Measurements from ENCODE around the gene SEPSECS. TPM values are rescaled to one million over a fixed set of nuclear protein-coding genes. Genes with fewer than 3 reads are reported as not detected.

SEPSECS gene
- total and polyA plus RNA-seq, 2 of the 13 experiments (the other 11 are each of a cell fraction or from before 2014, with no cell fraction given), result 9.4 to 14.3 TPM

- no TSS peak for BruUV-seq (replicated peaks)
- Histone ChIP-seq H4K20me1 (ENCODE audit: insufficient read depth, low read length) (no peaks in the 10 kb centered on the region), H3K9me3 (ENCODE audit: low read length) (peaks cover 3% of the 10 kb centered on the region; the same call in 1 of the 2 replicates), H3K4me3 (replicated peaks in 1 of 3; ENCODE audit: insufficient read depth in 1 of 3, low read depth in 2 of 3, low read length in 3 of 3) (no peak overlapping the region), H3K79me2 (ENCODE audit: insufficient read depth, low read length) (no peaks in the 10 kb centered on the region), H3K27me3 (ENCODE audit: control insufficient read depth in 1 of 2, insufficient read depth in 2 of 2, low read length in 2 of 2) (peaks cover 0 to 16% of the 10 kb centered on the region in 2 experiments; a peak in 2 of 5 replicates), H3K27ac (ENCODE audit: extremely low read length, insufficient read depth, low read length) (no peak overlapping the region), H2AFZ (ENCODE audit: low read length) (no peak overlapping the region), H3K4me2 (ENCODE audit: low read depth, low read length) (no peak overlapping the region), H3K36me3 (replicated peaks in 1 of 2; ENCODE audit: control insufficient read depth in 1 of 2, insufficient read depth in 2 of 2, low read length in 2 of 2) (no peaks in the 10 kb centered on the region), H3K9ac (ENCODE audit: insufficient read depth, low read depth, low read length) (no peak overlapping the region), H3K4me1 (ENCODE audit: insufficient read depth, low read length) (0 out of 2 replicates have a peak, but pooled peaks cover 7% of the 10 kb centered on the region)
- ChIA-PET CTCF (ENCODE audit: low intra/inter-chr PET ratio, low total read pairs) (no interaction called here), POLR2A (no interaction called here)
- in situ Hi-C loops (cut with HindIII; ENCODE audit: extremely low pct_ligation_motif_present, low pct_unique_long_range_greater_than_20kb) (no loop called here), intact Hi-C loops (cut with micrococcal nuclease; ENCODE audit: unreplicated experiment) (no loop called here)
- TF ChIP-seq DNMT1 (CRISPR knock-in tag; IDR thresholded peaks at IDR 0.05), result no peak
- TF ChIP-seq NFIC (IDR thresholded peaks at IDR 0.05; ENCODE audit: low read length), result no peak
- TF ChIP-seq, protein P1, sequence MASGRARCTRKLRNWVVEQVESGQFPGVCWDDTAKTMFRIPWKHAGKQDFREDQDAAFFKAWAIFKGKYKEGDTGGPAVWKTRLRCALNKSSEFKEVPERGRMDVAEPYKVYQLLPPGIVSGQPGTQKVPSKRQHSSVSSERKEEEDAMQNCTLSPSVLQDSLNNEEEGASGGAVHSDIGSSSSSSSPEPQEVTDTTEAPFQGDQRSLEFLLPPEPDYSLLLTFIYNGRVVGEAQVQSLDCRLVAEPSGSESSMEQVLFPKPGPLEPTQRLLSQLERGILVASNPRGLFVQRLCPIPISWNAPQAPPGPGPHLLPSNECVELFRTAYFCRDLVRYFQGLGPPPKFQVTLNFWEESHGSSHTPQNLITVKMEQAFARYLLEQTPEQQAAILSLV (CRISPR knock-in tag; IDR thresholded peaks at IDR 0.05; ENCODE audit: borderline replicate concordance), result no peak
- TF ChIP-seq, protein P2, sequence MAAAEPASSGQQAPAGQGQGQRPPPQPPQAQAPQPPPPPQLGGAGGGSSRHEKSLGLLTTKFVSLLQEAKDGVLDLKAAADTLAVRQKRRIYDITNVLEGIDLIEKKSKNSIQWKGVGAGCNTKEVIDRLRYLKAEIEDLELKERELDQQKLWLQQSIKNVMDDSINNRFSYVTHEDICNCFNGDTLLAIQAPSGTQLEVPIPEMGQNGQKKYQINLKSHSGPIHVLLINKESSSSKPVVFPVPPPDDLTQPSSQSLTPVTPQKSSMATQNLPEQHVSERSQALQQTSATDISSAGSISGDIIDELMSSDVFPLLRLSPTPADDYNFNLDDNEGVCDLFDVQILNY (CRISPR knock-in tag; conservative IDR thresholded peaks at IDR 0.05), result no peak
- peak; percentile 28; the same call in 2 of the 3 replicates for ATAC-seq
- 47% methylated on average over 10 of the region's 23 CpGs for WGBS (ENCODE audit: low lambda C conversion rate)
- FAIRE-seq, result no peak
- no peak for DNase-seq (ENCODE audit: low spot score)
These were observed 63.8 kb downstream of the SEPSECS start for GRCh38 chr4:25096251-25096980.

DNA sequence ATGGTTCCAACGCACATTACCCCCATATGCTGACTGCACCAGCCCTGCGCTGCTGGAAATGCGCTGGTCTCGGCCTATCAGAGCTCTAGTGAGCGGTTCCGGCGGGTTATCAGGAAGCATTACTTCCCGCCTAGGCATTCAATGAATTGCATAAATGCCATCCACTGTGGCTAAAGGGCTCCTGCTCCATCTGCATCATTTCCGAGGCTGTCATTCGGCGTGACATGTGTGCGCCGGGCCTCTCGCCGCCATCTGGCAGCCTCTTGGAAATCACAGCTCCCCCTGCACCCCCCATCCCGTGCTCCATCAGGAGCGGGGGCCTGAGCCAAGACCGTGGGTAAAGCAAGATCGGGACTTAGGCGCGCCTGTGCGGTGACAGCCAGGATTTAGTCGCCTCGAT lies 64.4 kb downstream of the SEPSECS start:
- DNase-seq (ENCODE audit: low spot score) (no peak), FAIRE-seq (no peak), ATAC-seq (no peak)
- intact Hi-C loops (cut with micrococcal nuclease; ENCODE audit: unreplicated experiment), result no loop called here
- H3K79me2 ChIP-seq (ENCODE audit: insufficient read depth, low read length), result no peaks in the 10 kb centered on the region
- H3K27me3 ChIP-seq (ENCODE audit: control insufficient read depth in 1 of 2, insufficient read depth in 2 of 2, low read length in 2 of 2), result peaks cover 0 to 19% of the 10 kb centered on the region in 2 experiments; a peak in 2 of 5 replicates
- 0 out of 2 replicates have a peak, but pooled peaks cover 7% of the 10 kb centered on the region for H3K4me1 ChIP-seq (ENCODE audit: insufficient read depth, low read length)
- no peak overlapping the region for H3K4me3 ChIP-seq (replicated peaks in 1 of 3; ENCODE audit: insufficient read depth in 1 of 3, low read depth in 2 of 3, low read length in 3 of 3)
- no peaks in the 10 kb centered on the region for H3K9me3 ChIP-seq (ENCODE audit: low read length)
- H3K9ac ChIP-seq (ENCODE audit: insufficient read depth, low read depth, low read length), result no peak overlapping the region
- no peak overlapping the region for H3K4me2 ChIP-seq (ENCODE audit: low read depth, low read length)
- in situ Hi-C loops (cut with HindIII; ENCODE audit: extremely low pct_ligation_motif_present, low pct_unique_long_range_greater_than_20kb), result no loop called here
- H3K36me3 ChIP-seq (replicated peaks in 1 of 2; ENCODE audit: control insufficient read depth in 1 of 2, insufficient read depth in 2 of 2, low read length in 2 of 2), result no peaks in the 10 kb centered on the region
- CTCF ChIA-PET (ENCODE audit: low intra/inter-chr PET ratio, low total read pairs), result no interaction called here
- H3K27ac ChIP-seq (ENCODE audit: extremely low read length, insufficient read depth, low read length), result no peak overlapping the region
- WGBS (ENCODE audit: low lambda C conversion rate), result 85% methylated on average over 11 of the region's 24 CpGs
- no peak overlapping the region for H2AFZ ChIP-seq (ENCODE audit: low read length)
- POLR2A ChIA-PET, result no interaction called here
- no TSS peak for BruUV-seq (replicated peaks)
- no peaks in the 10 kb centered on the region for H4K20me1 ChIP-seq (ENCODE audit: insufficient read depth, low read length)
- TF ChIP-seq ZNF556 (CRISPR knock-in tag; IDR thresholded peaks at IDR 0.05; ENCODE audit: borderline replicate concordance) (no peak), KLF13 (CRISPR knock-in tag; IDR thresholded peaks at IDR 0.05) (no peak), ZNF335 (CRISPR knock-in tag; IDR thresholded peaks at IDR 0.05) (no peak), ZMAT5 (CRISPR knock-in tag; IDR thresholded peaks at IDR 0.05; ENCODE audit: borderline replicate concordance, low read depth) (no peak), NR1H2 (CRISPR knock-in tag; IDR thresholded peaks at IDR 0.05; ENCODE audit: borderline replicate concordance, low read depth) (no peak), ARID3A (IDR thresholded peaks at IDR 0.05; ENCODE audit: low read depth, low read length) (no peak), RARG (CRISPR knock-in tag; IDR thresholded peaks at IDR 0.05; ENCODE audit: low read depth) (no peak)
- TF ChIP-seq, protein P3, sequence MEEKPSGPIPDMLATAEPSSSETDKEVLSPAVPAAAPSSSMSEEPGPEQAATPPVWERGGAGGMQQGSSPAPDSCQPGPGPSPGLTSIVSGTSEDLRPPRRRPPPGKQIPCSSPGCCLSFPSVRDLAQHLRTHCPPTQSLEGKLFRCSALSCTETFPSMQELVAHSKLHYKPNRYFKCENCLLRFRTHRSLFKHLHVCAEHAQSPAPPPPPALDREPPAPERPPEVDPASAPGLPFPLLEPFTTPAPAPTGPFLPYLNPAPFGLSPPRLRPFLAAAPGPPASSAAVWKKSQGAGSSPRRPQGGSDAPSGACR (CRISPR knock-in tag; IDR thresholded peaks at IDR 0.05), result no peak
